CD14-positive monocyte (primary cell): Measurements from ENCODE around the gene CIB2. TPM values are rescaled to one million over a fixed set of nuclear protein-coding genes. Genes with fewer than 3 reads are reported as not detected.

Experiments
- DNase-seq, 3 donors: peaks; one replicate each; pipeline ENCODE4 v3.0.0-alpha.2; 2011 to 2022
- H2AFZ ChIP-seq: 2 replicates; pipeline ENCODE4 v1.6.0; 2012; ENCODE audit warnings: mild to moderate bottlenecking, low read depth, low read length, inconsistent platforms; ENCODE audit not compliant: insufficient read depth, poor library complexity, severe bottlenecking
- H3K27ac ChIP-seq, 2 donors: 1 replicate in 1 of 2; 2 replicates in 1 of 2; pipeline ENCODE4 v1.5.1; 2012 to 2013; ENCODE audit warnings: low read length in 2 of 2, control low read depth in 1 of 2, inconsistent platforms in 1 of 2, low read depth in 1 of 2, mild to moderate bottlenecking in 1 of 2
- H3K27me3 ChIP-seq, 2 donors: one replicate each; pipeline versions ENCODE4 v1.6.0 to v1.6.1; 2011 to 2013; ENCODE audit warnings: low read length in 2 of 2; ENCODE audit not compliant: control insufficient read depth in 2 of 2, insufficient read depth in 2 of 2
- H3K36me3 ChIP-seq, 2 donors: replicated peaks in 1 of 2; 1 replicate in 1 of 2; 2 replicates in 1 of 2; pipeline versions ENCODE4 v1.5.1 to v1.6.1; 2012 to 2013; ENCODE audit warnings: low read length in 2 of 2, control low read depth in 1 of 2, inconsistent platforms in 1 of 2, mild to moderate bottlenecking in 1 of 2; ENCODE audit not compliant: insufficient read depth in 2 of 2, control insufficient read depth in 1 of 2
- H3K4me1 ChIP-seq, 2 donors: 1 replicate in 1 of 2; 2 replicates in 1 of 2; pipeline versions ENCODE4 v1.5.1 to v1.6.1; 2012 to 2013; ENCODE audit warnings: low read length in 2 of 2, control low read depth in 1 of 2, inconsistent platforms in 1 of 2, mild to moderate bottlenecking in 1 of 2, moderate library complexity in 1 of 2; ENCODE audit not compliant: insufficient read depth in 2 of 2, control insufficient read depth in 1 of 2
- H3K4me2 ChIP-seq: replicated peaks from 2 replicates; pipeline ENCODE3; 2012; ENCODE audit warnings: low read length, moderate library complexity, mild to moderate bottlenecking; ENCODE audit not compliant: poor library complexity, severe bottlenecking; ENCODE audit errors: extremely low read depth
- H3K4me3 ChIP-seq, 3 experiments: fragments of 200-600 bp in 1 of 3; sonication (generic) in 1 of 3; replicated peaks in 1 of 3; 1 replicate in 2 of 3; 2 replicates in 1 of 3; pipeline ENCODE4 v1.5.1; 2011 to 2013; ENCODE audit warnings: low read length in 3 of 3, mild to moderate bottlenecking in 3 of 3, control low read depth in 2 of 3, low read depth in 2 of 3, inconsistent platforms in 1 of 3, moderate library complexity in 1 of 3
- H3K79me2 ChIP-seq: 2 replicates; pipeline ENCODE4 v1.6.0; 2012; ENCODE audit warnings: mild to moderate bottlenecking, control low read depth, inconsistent platforms, low read length, moderate library complexity; ENCODE audit not compliant: insufficient read depth
- H3K9ac ChIP-seq: 2 replicates; pipeline ENCODE4 v1.6.0; 2017; ENCODE audit warnings: low read length, mild to moderate bottlenecking; ENCODE audit not compliant: insufficient read depth, poor library complexity, severe bottlenecking
- H3K9me3 ChIP-seq, 2 donors: replicated peaks in 1 of 2; 1 replicate in 1 of 2; 2 replicates in 1 of 2; pipeline versions ENCODE4 v1.5.1 to v1.6.1; 2012 to 2013; ENCODE audit warnings: low read length in 2 of 2, control low read depth in 1 of 2; ENCODE audit not compliant: control insufficient read depth in 1 of 2, insufficient read depth in 1 of 2
- H4K20me1 ChIP-seq: 2 replicates; pipeline ENCODE4 v1.6.0; 2012; ENCODE audit warnings: mild to moderate bottlenecking, low read length, control low read depth, moderate library complexity; ENCODE audit not compliant: insufficient read depth
- H3K27ac Mint-ChIP-seq, 7 donors: one replicate each; pipeline ENCODE4 v1.8.0; 2020; ENCODE audit warnings: mild to moderate bottlenecking in 7 of 7, mixed read lengths in 7 of 7, moderate library complexity in 6 of 7, inconsistent platforms in 2 of 7
- H3K27me3 Mint-ChIP-seq, 3 donors: one replicate each; pipeline ENCODE4 v1.8.0; 2021 to 2022; ENCODE audit warnings: low read depth in 3 of 3, mild to moderate bottlenecking in 3 of 3, mixed read lengths in 3 of 3, moderate library complexity in 3 of 3, inconsistent platforms in 1 of 3
- H3K36me3 Mint-ChIP-seq, 2 donors: one replicate each; pipeline ENCODE4 v1.8.0; 2020; ENCODE audit warnings: mixed read lengths in 2 of 2, inconsistent platforms in 1 of 2, mild to moderate bottlenecking in 1 of 2
- H3K4me1 Mint-ChIP-seq: one replicate; pipeline ENCODE4 v1.8.0; 2020; ENCODE audit warnings: mild to moderate bottlenecking, mixed read lengths
- H3K4me3 Mint-ChIP-seq, 2 donors: one replicate each; pipeline ENCODE4 v1.8.0; 2020; ENCODE audit warnings: mild to moderate bottlenecking in 2 of 2, mixed read lengths in 2 of 2, moderate library complexity in 1 of 2
- H3K9me3 Mint-ChIP-seq, 7 donors: one replicate each; pipeline ENCODE4 v1.8.0; 2020 to 2022; ENCODE audit warnings: mixed read lengths in 7 of 7, mild to moderate bottlenecking in 6 of 7, moderate library complexity in 6 of 7, inconsistent platforms in 2 of 7
- CTCF ChIP-seq: fragments of 200-600 bp; IDR thresholded peaks from one replicate; pipeline ENCODE4 v1.8.0; 2022; ENCODE audit warnings: antibody characterized with exemption, mild to moderate bottlenecking
- WGBS: methylation state at CpG from one replicate; pipeline ENCODE4 v1.1.5; 2013; ENCODE audit warnings: missing lambda C conversion rate; ENCODE audit not compliant: insufficient coverage; 5-methylcytosine and 5-hydroxymethylcytosine counted together
- intact Hi-C, 2 donors: fragments of 100-400 bp; cut with micrococcal nuclease; formaldehyde crosslinking; loops; one replicate each; pipeline versions ENCODE4 v1.15.0 to v1.15.1; 2023
- polyA plus RNA-seq, 3 donors: library from polyadenylated mRNA; depleted of rRNA in 1 of 3; unstranded in 2 of 3; stranded (reverse) in 1 of 3; fragments of 300-500 nt in 2 of 3; fragments of >200 nt in 1 of 3; fragmentation: Illumina TruSeq in 2 of 3; gene quantifications; 1 replicate in 2 of 3; 2 replicates in 1 of 3; pipeline ENCODE4 v1.2.3, GENCODE V29; 2012 to 2021

Gene CIB2
- polyA plus RNA-seq, 3 donors = 0.43 to 0.75 (median 0.51) TPM

GRCh38 chr15:78090422-78091063 lies 40.7 kb downstream of the CIB2 start:
- no peak overlapping the region for H3K27ac ChIP-seq
- DNase-seq = no peak
- no peak overlapping the region for H3K9ac ChIP-seq
- peaks cover 0 to 3% (median 0%) of the 10 kb centered on the region in 3 donors for H3K27me3 Mint-ChIP-seq
- H3K9me3 ChIP-seq = no peaks in the 10 kb centered on the region
- H3K4me1 Mint-ChIP-seq = peaks cover 21% of the 10 kb centered on the region
- no peak overlapping the region for H3K4me2 ChIP-seq
- H3K4me3 ChIP-seq = no peak overlapping the region
- H4K20me1 ChIP-seq = no peaks in the 10 kb centered on the region
- no peaks in the 10 kb centered on the region for H3K36me3 ChIP-seq
- H3K79me2 ChIP-seq = no peaks in the 10 kb centered on the region
- no peaks in the 10 kb centered on the region for H3K27me3 ChIP-seq
- no peaks in the 10 kb centered on the region for H3K9me3 Mint-ChIP-seq
- H3K4me1 ChIP-seq = peaks cover 17 to 31% of the 10 kb centered on the region in 2 donors
- no peak overlapping the region for H3K4me3 Mint-ChIP-seq
- H3K36me3 Mint-ChIP-seq = no peaks in the 10 kb centered on the region
- 100% methylated on average over 1 of the region's 3 CpGs for WGBS
- no peak for TF ChIP-seq CTCF
- no peak overlapping the region for H2AFZ ChIP-seq
- H3K27ac Mint-ChIP-seq = no peak overlapping the region
- intact Hi-C loops = no loop called here

DNA sequence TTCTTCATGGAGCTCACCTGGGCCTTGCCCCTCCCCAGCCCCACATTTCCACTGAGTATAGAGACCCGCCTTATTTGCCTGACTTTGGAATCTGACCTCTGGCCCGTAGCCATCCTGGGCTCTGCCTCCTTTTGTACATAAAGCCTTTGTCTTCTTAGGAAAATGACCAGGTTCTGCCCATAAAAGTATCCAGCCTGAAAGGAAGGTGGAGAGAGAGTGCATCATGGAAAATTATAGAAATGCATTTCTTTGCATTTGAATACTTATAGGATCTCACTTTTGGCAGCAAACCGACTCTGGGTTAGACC lies 42.5 kb downstream of the CIB2 start:
- H3K27me3 Mint-ChIP-seq = peaks cover 0 to 4% (median 3%) of the 10 kb centered on the region in 3 donors
- Histone ChIP-seq H3K9ac (no peak overlapping the region), H3K4me1 (peaks cover 27 to 44% of the 10 kb centered on the region in 2 donors), H3K36me3 (no peaks in the 10 kb centered on the region), H3K4me2 (peak overlapping the region; percentile 51), H3K4me3 (peak overlapping the region in 1 of 3 experiments; percentile 17), H3K27me3 (no peaks in the 10 kb centered on the region), H3K27ac (peak overlapping the region; percentile 14 to 81), H4K20me1 (no peaks in the 10 kb centered on the region), H3K9me3 (no peaks in the 10 kb centered on the region), H3K79me2 (no peaks in the 10 kb centered on the region), H2AFZ (no peak overlapping the region)
- 100% methylated on average over 1 of the region's 3 CpGs for WGBS
- peak overlapping the region in 1 of 2 donors; percentile 21 for H3K4me3 Mint-ChIP-seq
- no peak for DNase-seq
- H3K9me3 Mint-ChIP-seq = no peaks in the 10 kb centered on the region
- peak overlapping the region in 5 of 7 donors; percentile 61 to 96 (median 89) for H3K27ac Mint-ChIP-seq
- peaks cover 34% of the 10 kb centered on the region for H3K4me1 Mint-ChIP-seq
- no peaks in the 10 kb centered on the region for H3K36me3 Mint-ChIP-seq
- intact Hi-C loops = no loop called here
- no peak for TF ChIP-seq CTCF
